ENCODE measurements around the gene ZNF682.
"Not testable (repeated sequence)": the region's sequence is repeated elsewhere in the genome, so short reads cannot be mapped to it uniquely, and the experiment has no call there.

Gene ZNF682

GRCh38 chr19:19997656-19998268, 41.5 kb downstream of the ZNF682 start:
- no peak for DNase-seq (ENCODE audit: low read depth)

- DNase-seq (ENCODE audit: low read depth): no peak
These were observed 72.4 kb downstream of the ZNF682 start for GRCh38 chr19:19966862-19967261.

GRCh38 chr19:19966126-19966525, 73.2 kb downstream of the ZNF682 start:
- not testable (repeated sequence) for DNase-seq (ENCODE audit: low read depth)

GRCh38 chr19:19964416-19964815, 74.9 kb downstream of the ZNF682 start:
- DNase-seq (ENCODE audit: low read depth): no peak

- peak; percentile 8 for DNase-seq (ENCODE audit: low read depth)
These were observed 80.0 kb downstream of the ZNF682 start for GRCh38 chr19:19959151-19959799.

GRCh38 chr19:19957766-19958165, 81.5 kb downstream of the ZNF682 start:
- not testable (repeated sequence) for DNase-seq (ENCODE audit: low read depth)

- no peak for DNase-seq (ENCODE audit: low read depth)
These were observed 82.8 kb downstream of the ZNF682 start for GRCh38 chr19:19956434-19957075.

GRCh38 chr19:19955208-19955607, 84.1 kb downstream of the ZNF682 start:
- DNase-seq (ENCODE audit: low read depth): no peak
